HepG2 (cell line): Measurements from ENCODE around the gene EFEMP2. TPM values are rescaled to one million over a fixed set of nuclear protein-coding genes. Genes with fewer than 3 reads are reported as not detected.

Experiments
- ARID4A ChIP-seq: sonication (generic); formaldehyde crosslinking; IDR thresholded peaks from 2 replicates; pipeline ENCODE4 v1.5.0; 2020; ENCODE audit warnings: mild to moderate bottlenecking, missing genetic modification reagents, borderline replicate concordance
- ATF3 ChIP-seq: sonication (generic); formaldehyde crosslinking; IDR thresholded peaks from 2 replicates; pipeline ENCODE4 v1.4.0; 2020; ENCODE audit warnings: missing genetic modification reagents
- HDAC1 ChIP-seq: sonication (generic); formaldehyde crosslinking; IDR thresholded peaks from 2 replicates; pipeline ENCODE4 v1.5.1; 2020; ENCODE audit warnings: mild to moderate bottlenecking, missing genetic modification reagents
- HINFP ChIP-seq: sonication (generic); formaldehyde crosslinking; IDR thresholded peaks from 2 replicates; pipeline ENCODE4 v1.4.0; 2020; ENCODE audit warnings: low read depth, mild to moderate bottlenecking, missing genetic modification reagents
- HOXA3 ChIP-seq: sonication (generic); formaldehyde crosslinking; IDR thresholded peaks from 2 replicates; pipeline ENCODE4 v1.5.0; 2020; ENCODE audit warnings: missing genetic modification reagents
- IRF2 ChIP-seq: IDR thresholded peaks from 2 replicates; pipeline ENCODE4 v1.6.1; 2018; ENCODE audit warnings: missing genetic modification reagents, missing compliant biosample characterization
- KDM5A ChIP-seq: fragments of 200-600 bp; sonication (generic); IDR thresholded peaks from 2 replicates; pipeline ENCODE4 v1.7.0; 2018; ENCODE audit warnings: antibody characterized with exemption, mild to moderate bottlenecking, low read length, borderline replicate concordance
- NFYC ChIP-seq: IDR thresholded peaks from 2 replicates; pipeline ENCODE4 v1.6.1; 2016; ENCODE audit warnings: missing genetic modification reagents, missing compliant biosample characterization
- NKX3-1 ChIP-seq: sonication (generic); formaldehyde crosslinking; IDR thresholded peaks from 2 replicates; pipeline ENCODE4 v1.5.0; 2020; ENCODE audit warnings: missing genetic modification reagents
- SALL2 ChIP-seq: sonication (generic); formaldehyde crosslinking; IDR thresholded peaks from 2 replicates; pipeline ENCODE4 v1.8.1; 2023; ENCODE audit warnings: mild to moderate bottlenecking, missing genetic modification reagents, inconsistent platforms
- SATB2 ChIP-seq: sonication (generic); formaldehyde crosslinking; IDR thresholded peaks from 2 replicates; pipeline ENCODE4 v1.5.0; 2020; ENCODE audit warnings: missing genetic modification reagents
- SIX1 ChIP-seq: sonication (generic); formaldehyde crosslinking; IDR thresholded peaks from 2 replicates; pipeline ENCODE4 v1.4.0; 2020; ENCODE audit warnings: missing genetic modification reagents, borderline replicate concordance
- SP4 ChIP-seq: sonication (generic); formaldehyde crosslinking; IDR thresholded peaks from 2 replicates; pipeline ENCODE4 v1.8.1; 2023; ENCODE audit warnings: mild to moderate bottlenecking, missing genetic modification reagents
- SP5 ChIP-seq: IDR thresholded peaks from 2 replicates; pipeline ENCODE4 v1.6.1; 2016; ENCODE audit warnings: low read depth, borderline replicate concordance
- THAP11 ChIP-seq: IDR thresholded peaks from 2 replicates; pipeline ENCODE4 v1.6.1; 2016; ENCODE audit warnings: missing biosample characterization, missing genetic modification reagents
- ZNF337 ChIP-seq: sonication (generic); formaldehyde crosslinking; IDR thresholded peaks from 2 replicates; pipeline ENCODE4 v1.5.1; 2020; ENCODE audit warnings: missing genetic modification reagents, low read depth, mild to moderate bottlenecking, borderline replicate concordance
- ZNF549 ChIP-seq: sonication (generic); formaldehyde crosslinking; IDR thresholded peaks from 2 replicates; pipeline ENCODE4 v1.5.0; 2020; ENCODE audit warnings: missing genetic modification reagents
- ZNF572 ChIP-seq: sonication (generic); formaldehyde crosslinking; IDR thresholded peaks from 2 replicates; pipeline ENCODE4 v1.5.1; 2020; ENCODE audit warnings: mild to moderate bottlenecking, missing genetic modification reagents
- ZNF768 ChIP-seq: sonication (generic); formaldehyde crosslinking; IDR thresholded peaks from 2 replicates; pipeline ENCODE4 v1.4.0; 2020; ENCODE audit warnings: missing genetic modification reagents
- ZNF776 ChIP-seq: sonication (generic); formaldehyde crosslinking; IDR thresholded peaks from 2 replicates; pipeline ENCODE4 v1.4.0; 2020; ENCODE audit warnings: mild to moderate bottlenecking, missing genetic modification reagents
- ZNF850 ChIP-seq: sonication (generic); formaldehyde crosslinking; conservative IDR thresholded peaks from 2 replicates; pipeline ENCODE4 v1.9.0; 2021; ENCODE audit warnings: mild to moderate bottlenecking, missing genetic modification reagents
- ZSCAN29 ChIP-seq: sonication (generic); formaldehyde crosslinking; conservative IDR thresholded peaks from 2 replicates; pipeline ENCODE4 v1.4.0; 2020; ENCODE audit warnings: mild to moderate bottlenecking, missing genetic modification reagents
- polyA plus RNA-seq, 8 experiments: library from polyadenylated mRNA; depleted of rRNA in 3 of 8; stranded (reverse) in 7 of 8; unstranded in 1 of 8; fragments of >200 nt; fragmentation: Illumina TruSeq in 4 of 8; extraction: Trizol in 4 of 8; gene quantifications; 2 replicates each; pipeline versions ENCODE4 v1.2.1 to v1.2.3, GENCODE V29; 2011 to 2016; ENCODE audit warnings: low read depth in 4 of 8, missing spikeins in 1 of 8, mixed read lengths in 1 of 8; ENCODE audit not compliant: insufficient read depth in 1 of 8
- total RNA-seq, 5 experiments: library from RNA; depleted of rRNA; stranded (reverse); fragments of >200 nt; fragmentation: Illumina TruSeq; extraction: Trizol; gene quantifications; 2 replicates each; pipeline ENCODE4 v1.2.3, GENCODE V29; 2016; ENCODE audit warnings: low read depth in 1 of 5
- TF ChIP-seq, protein P1 (sequence below): IDR thresholded peaks from 2 replicates; pipeline ENCODE4 v1.6.1; 2016; ENCODE audit warnings: missing genetic modification reagents, missing compliant biosample characterization
- TF ChIP-seq, protein P2 (sequence below): sonication (generic); formaldehyde crosslinking; IDR thresholded peaks from 2 replicates; pipeline ENCODE4 v1.8.1; 2023; ENCODE audit warnings: mild to moderate bottlenecking, inconsistent platforms, moderate library complexity, missing genetic modification reagents, borderline replicate concordance

Gene EFEMP2
- total and polyA plus RNA-seq, 2 of the 13 experiments (the other 11 are each of a cell fraction or from before 2014, with no cell fraction given) = 7.4 to 29.7 TPM

DNA sequence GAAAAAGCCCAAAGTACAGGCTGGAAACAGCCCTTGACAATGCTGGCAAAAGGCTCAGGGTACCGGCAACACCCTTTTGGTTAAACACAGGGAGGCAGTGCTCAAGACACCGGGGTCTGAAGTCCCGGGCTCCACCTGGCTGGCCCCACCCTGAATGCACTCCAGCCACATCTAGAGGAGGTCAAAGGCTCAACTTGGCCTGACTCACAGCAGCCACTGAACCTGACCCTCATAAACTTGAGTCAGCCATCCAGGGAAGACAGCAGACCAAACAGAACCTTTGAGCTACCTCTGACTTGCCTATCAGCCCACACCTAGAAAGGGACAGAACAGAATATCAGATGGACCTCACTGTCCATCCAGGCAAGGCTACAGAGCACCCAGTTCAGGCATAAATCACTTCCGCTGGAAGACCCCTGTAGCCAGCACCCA is 18.4 kb downstream of the EFEMP2 start (continued):
- TF ChIP-seq ZNF776 (CRISPR knock-in tag) (no peak), SP5 (CRISPR knock-in tag) (no peak), ATF3 (CRISPR knock-in tag) (no peak), ZNF850 (CRISPR knock-in tag) (no peak), IRF2 (CRISPR knock-in tag) (no peak), ZNF572 (CRISPR knock-in tag) (no peak), NFYC (CRISPR knock-in tag) (no peak), HDAC1 (CRISPR knock-in tag) (peak; percentile 51), KDM5A (no peak), SATB2 (CRISPR knock-in tag) (no peak), SIX1 (CRISPR knock-in tag) (no peak), ZNF768 (no peak), THAP11 (no peak), HOXA3 (peak; percentile 61; the same call in 1 of the 2 replicates), HINFP (no peak), SALL2 (CRISPR knock-in tag) (no peak), ZNF549 (CRISPR knock-in tag) (no peak), ARID4A (CRISPR knock-in tag) (peak; percentile 59; the same call in 1 of the 2 replicates), ZNF337 (CRISPR knock-in tag) (no peak), SP4 (CRISPR knock-in tag) (no peak), NKX3-1 (CRISPR knock-in tag) (no peak), ZSCAN29 (CRISPR knock-in tag) (no peak)
- TF ChIP-seq, protein P1, sequence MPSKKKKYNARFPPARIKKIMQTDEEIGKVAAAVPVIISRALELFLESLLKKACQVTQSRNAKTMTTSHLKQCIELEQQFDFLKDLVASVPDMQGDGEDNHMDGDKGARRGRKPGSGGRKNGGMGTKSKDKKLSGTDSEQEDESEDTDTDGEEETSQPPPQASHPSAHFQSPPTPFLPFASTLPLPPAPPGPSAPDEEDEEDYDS (CRISPR knock-in tag) = no peak
- TF ChIP-seq, protein P2, sequence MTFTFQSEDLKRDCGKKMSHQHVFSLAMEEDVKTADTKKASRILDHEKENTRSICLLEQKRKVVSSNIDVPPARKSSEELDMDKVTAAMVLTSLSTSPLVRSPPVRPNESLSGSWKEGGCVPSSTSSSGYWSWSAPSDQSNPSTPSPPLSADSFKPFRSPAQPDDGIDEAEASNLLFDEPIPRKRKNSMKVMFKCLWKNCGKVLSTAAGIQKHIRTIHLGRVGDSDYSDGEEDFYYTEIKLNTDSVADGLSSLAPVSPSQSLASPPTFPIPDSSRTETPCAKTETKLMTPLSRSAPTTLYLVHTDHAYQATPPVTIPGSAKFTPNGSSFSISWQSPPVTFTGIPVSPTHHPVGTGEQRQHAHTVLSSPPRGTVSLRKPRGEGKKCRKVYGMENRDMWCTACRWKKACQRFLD (CRISPR knock-in tag) = no peak
